SJCRH30 (cell line): Measurements from ENCODE around the gene SFXN4. TPM values are rescaled to one million over a fixed set of nuclear protein-coding genes. Genes with fewer than 3 reads are reported as not detected.
A peak's percentile ranks its signal among the peaks of the same experiment; 100 is the strongest.
"Not testable (repeated sequence)": the region's sequence is repeated elsewhere in the genome, so short reads cannot be mapped to it uniquely, and the experiment has no call there.

Experiments used
- DNase-seq, 2 experiments: peaks; one replicate each; pipeline ENCODE4 v3.0.0-alpha.2; 2015 to 2020
- H3K27ac ChIP-seq: fragments of 250-450 bp; sonication (Bioruptor Pico); 2 replicates; pipeline ENCODE4 v1.5.1; 2020; ENCODE audit warnings: mild to moderate bottlenecking, moderate library complexity
- H3K27me3 ChIP-seq: fragments of 250-450 bp; sonication (Bioruptor Pico); 2 replicates; pipeline ENCODE4 v1.5.1; 2020; ENCODE audit warnings: mild to moderate bottlenecking, moderate library complexity
- H3K36me3 ChIP-seq: fragments of 250-450 bp; sonication (Bioruptor Pico); 2 replicates; pipeline ENCODE4 v1.5.1; 2020; ENCODE audit warnings: mild to moderate bottlenecking, moderate library complexity
- H3K4me1 ChIP-seq: fragments of 250-450 bp; sonication (Bioruptor Pico); 2 replicates; pipeline ENCODE4 v1.5.1; 2020; ENCODE audit warnings: mild to moderate bottlenecking, moderate library complexity
- H3K4me3 ChIP-seq: fragments of 250-450 bp; sonication (Bioruptor Pico); 2 replicates; pipeline ENCODE4 v1.5.1; 2020; ENCODE audit warnings: mild to moderate bottlenecking, moderate library complexity
- H3K9me3 ChIP-seq: fragments of 250-450 bp; sonication (Bioruptor Pico); replicated peaks from 2 replicates; pipeline ENCODE4 v1.5.1; 2020; ENCODE audit warnings: mild to moderate bottlenecking, moderate library complexity
- total RNA-seq: library from RNA; depleted of rRNA; stranded (reverse); fragments of >200 nt; shearing (Covaris generic); gene quantifications from 2 replicates; pipeline ENCODE4 v1.2.3, GENCODE V29; 2014

Gene SFXN4
- total RNA-seq, 1 experiment from 2014 or later: 32.1 TPM

DNA sequence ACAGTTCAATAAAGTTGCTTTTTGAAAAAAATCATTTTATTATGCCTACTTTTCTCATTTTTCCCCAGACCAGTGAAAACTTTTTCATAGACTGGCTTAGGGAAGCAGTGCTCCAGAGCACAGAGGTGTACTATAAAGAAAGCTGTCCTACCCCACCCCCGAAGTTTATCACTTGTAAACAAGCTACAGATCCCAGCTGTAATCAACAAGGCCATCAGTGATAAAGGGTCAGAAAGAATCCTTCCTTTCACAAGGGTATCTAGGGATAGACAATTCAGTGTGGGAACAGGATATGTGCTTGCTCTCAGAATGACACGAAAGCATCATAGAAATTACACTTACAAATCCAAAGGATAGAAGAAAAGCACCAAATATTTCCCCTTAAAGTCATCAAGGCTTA lies 8.6 kb upstream of the SFXN4 start:
- Histone ChIP-seq H3K27ac (no peak overlapping the region), H3K36me3 (peaks cover 66% of the 10 kb centered on the region), H3K4me3 (no peak overlapping the region), H3K4me1 (peaks cover 2% of the 10 kb centered on the region; the same call in 1 of the 2 replicates), H3K27me3 (no peaks in the 10 kb centered on the region), H3K9me3 (no peaks in the 10 kb centered on the region)
- no peak for DNase-seq

- Histone ChIP-seq H3K9me3 (no peaks in the 10 kb centered on the region), H3K36me3 (peaks cover 37% of the 10 kb centered on the region)
- no peak for DNase-seq
These were observed 1.5 kb upstream of the SFXN4 start for GRCh38 chr10:119167041-119167440.

DNA sequence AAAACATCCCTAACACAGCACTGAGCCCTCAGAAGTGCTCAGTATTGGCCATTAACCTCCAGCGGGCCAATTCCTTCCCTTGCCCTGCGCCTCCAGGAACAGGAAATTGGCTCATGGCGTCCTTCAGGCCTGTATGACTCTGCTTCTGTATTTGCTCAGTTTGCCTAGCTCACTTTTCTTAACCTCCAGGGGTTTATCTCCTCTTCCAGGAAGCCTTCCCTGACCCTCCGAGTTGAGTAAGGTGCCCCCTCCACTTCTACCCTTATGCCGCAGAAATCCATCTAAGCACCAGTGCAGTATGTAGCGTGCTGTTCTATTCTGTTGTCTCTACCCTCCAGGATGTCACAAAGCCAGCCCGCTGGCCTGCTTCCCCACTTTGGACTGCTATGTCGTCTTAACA lies 1.1 kb upstream of the SFXN4 start:
- Histone ChIP-seq H3K9me3 (no peaks in the 10 kb centered on the region), H3K4me1 (no peaks in the 10 kb centered on the region), H3K36me3 (peaks cover 33% of the 10 kb centered on the region), H3K27me3 (no peaks in the 10 kb centered on the region), H3K4me3 (no peak overlapping the region), H3K27ac (no peak overlapping the region)
- DNase-seq: no peak

More at GRCh38 chr10:119167041-119167440, 1.5 kb upstream of the SFXN4 start:
- no peak overlapping the region for H3K4me3 ChIP-seq
- H3K4me1 ChIP-seq: no peaks in the 10 kb centered on the region
- H3K27me3 ChIP-seq: no peaks in the 10 kb centered on the region
- H3K27ac ChIP-seq: no peak overlapping the region

DNA sequence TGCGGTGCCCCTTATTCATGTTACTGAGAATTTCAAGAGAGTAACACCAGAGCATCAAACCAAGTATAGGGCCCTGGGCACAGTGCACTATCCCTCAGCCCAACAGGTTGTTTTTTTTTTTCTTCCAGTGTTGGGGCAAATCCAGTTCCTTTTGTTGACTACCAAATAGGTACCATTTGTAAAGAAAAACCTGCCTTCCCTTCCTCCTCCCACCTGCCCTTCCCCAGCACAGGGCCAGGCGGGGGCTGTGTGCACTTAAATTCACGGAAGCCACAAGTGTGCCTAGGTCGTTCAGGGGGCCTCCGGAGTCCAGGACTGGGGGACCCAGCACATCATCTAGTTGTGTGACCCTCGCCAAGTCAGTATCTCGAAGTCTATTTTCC lies 595 bp upstream of the SFXN4 start:
- no peak for DNase-seq
- no peak overlapping the region; the same call in 1 of the 2 replicates for H3K27ac ChIP-seq
- peaks cover 28% of the 10 kb centered on the region for H3K36me3 ChIP-seq

DNA sequence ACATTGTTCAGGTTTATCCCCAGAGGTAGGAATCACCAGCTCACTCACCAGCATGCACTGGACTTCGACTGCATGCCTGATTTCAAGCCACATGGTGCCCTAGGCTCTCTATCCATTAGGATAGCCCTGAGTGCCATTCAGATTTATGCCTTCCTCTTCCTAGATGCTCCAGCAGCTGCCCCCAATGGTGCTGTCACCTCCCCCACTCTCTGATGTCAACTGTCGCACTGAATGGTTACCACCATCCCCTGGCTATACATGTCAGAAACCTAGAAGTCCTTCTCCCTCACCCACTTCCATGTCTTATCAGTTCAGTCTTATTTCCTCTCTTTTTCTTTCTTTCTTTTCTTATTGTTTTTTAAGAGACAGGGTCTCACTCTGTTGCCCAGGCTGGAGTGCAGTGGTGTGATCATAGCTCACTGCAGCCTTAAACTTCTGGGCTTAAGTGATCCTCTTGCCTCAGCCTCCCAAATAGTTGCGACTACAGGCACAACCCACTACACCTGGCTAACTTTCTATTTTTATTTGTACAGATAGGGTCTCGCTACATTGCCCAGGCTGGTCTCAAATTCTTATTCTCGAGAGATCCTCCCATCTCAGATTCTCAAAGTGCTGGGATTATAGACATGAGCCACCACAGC lies 2.9 kb downstream of the SFXN4 start:
- no peak for DNase-seq
- no peaks in the 10 kb centered on the region for H3K9me3 ChIP-seq
- H3K4me1 ChIP-seq: no peaks in the 10 kb centered on the region
- no peak overlapping the region for H3K4me3 ChIP-seq
- no peaks in the 10 kb centered on the region for H3K27me3 ChIP-seq
- H3K36me3 ChIP-seq: peaks cover 15% of the 10 kb centered on the region
- H3K27ac ChIP-seq: no peak overlapping the region

More for the DNA sequence above, 595 bp upstream of the SFXN4 start:
- Histone ChIP-seq H3K4me3 (peak overlapping the region; percentile 92), H3K27me3 (no peaks in the 10 kb centered on the region), H3K4me1 (no peaks in the 10 kb centered on the region), H3K9me3 (no peaks in the 10 kb centered on the region)

DNA sequence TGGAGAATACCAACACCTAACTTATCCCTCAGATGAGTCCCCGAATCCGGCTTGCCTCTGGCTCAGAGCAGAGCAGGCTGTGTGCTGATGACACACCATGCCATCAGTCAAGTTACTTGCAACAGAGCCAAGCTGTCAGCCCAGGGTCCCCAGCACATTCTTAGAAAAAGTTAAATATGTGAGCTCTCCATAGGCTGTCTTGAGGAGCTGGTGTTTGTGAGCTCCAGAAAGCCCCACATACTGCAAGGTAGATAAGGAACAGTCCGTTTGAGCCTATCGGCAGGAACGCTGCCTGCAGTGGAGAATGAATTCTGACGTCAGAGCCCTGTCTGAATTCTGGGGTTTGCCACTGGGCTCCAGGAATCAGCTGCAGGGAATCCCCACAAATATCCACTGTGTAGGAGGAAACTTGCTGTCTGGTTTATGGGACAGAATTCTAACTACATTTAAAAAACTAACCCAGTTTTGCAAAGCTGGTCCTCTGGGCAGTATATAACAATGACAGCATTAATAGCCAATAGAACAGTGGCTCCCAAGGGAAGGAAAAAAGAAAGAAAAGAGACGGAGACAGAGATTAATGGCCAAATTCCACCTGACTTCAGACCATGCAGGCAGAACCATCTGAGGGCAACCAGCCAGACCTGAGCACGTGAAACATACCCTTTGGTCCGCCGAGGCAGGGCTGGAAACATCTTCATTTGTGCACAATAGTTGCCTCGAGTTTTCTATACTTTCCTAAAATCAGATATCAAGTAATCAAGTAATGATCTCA lies 3.6 kb downstream of the SFXN4 start:
- Histone ChIP-seq H3K4me3 (no peak overlapping the region), H3K4me1 (no peaks in the 10 kb centered on the region), H3K9me3 (no peaks in the 10 kb centered on the region), H3K27ac (no peak overlapping the region), H3K36me3 (peaks cover 16% of the 10 kb centered on the region), H3K27me3 (no peaks in the 10 kb centered on the region)
- no peak for DNase-seq

GRCh38 chr10:119159332-119159731 lies 6.2 kb downstream of the SFXN4 start:
- Histone ChIP-seq H3K36me3 (peaks cover 40% of the 10 kb centered on the region), H3K4me1 (no peaks in the 10 kb centered on the region), H3K27ac (no peak overlapping the region), H3K9me3 (no peaks in the 10 kb centered on the region), H3K27me3 (no peaks in the 10 kb centered on the region), H3K4me3 (no peak overlapping the region)
- no peak for DNase-seq

DNA sequence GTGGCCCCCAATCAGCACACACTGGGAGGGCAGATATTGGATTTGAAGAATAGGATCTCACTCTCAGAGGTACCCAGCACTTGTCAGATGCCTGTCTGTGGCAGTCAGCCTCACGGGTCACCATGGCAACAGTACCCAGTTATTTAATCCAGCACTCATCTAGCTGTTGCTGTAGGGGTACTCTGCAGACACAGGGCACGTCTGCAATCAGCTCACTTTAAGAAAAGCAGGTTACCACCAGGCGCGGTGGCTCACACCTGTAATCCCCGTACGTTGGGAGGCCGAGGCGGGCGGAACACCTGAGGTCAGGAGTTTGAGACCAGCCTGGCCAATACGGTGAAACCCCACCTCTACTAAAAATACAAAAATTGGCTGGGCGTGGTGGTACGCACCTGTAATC lies 11.9 kb downstream of the SFXN4 start:
- Histone ChIP-seq H3K27ac (no peak overlapping the region), H3K4me3 (no peak overlapping the region), H3K9me3 (no peaks in the 10 kb centered on the region), H3K4me1 (no peaks in the 10 kb centered on the region), H3K36me3 (peaks cover 50% of the 10 kb centered on the region), H3K27me3 (no peaks in the 10 kb centered on the region)
- DNase-seq: no peak

DNA sequence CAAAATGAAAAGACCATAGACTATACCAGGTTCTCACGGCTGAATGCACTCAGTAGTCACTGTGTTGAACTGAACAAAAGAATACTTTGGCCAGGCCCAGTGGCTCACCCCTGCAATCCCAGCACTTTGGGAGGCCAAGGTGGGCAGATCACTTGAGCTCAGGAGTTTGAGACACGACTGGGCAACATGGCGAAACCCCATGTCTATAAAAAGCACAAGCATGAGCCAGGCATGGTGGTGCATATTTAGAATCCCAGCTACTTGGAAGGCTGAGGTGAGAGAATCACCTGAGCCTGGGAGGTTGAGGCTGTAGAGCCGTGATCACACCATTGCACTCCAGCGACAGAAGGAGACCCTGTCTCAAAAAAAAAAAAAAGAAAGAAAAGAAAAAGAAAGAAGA lies 12.5 kb downstream of the SFXN4 start:
- Histone ChIP-seq H3K4me3 (no peak overlapping the region), H3K36me3 (peaks cover 47% of the 10 kb centered on the region)
- DNase-seq: no peak

GRCh38 chr10:119151601-119152000 lies 13.9 kb downstream of the SFXN4 start:
- H3K27me3 ChIP-seq, H3K9me3 ChIP-seq, DNase-seq, H3K4me3 ChIP-seq, H3K27ac ChIP-seq, H3K4me1 ChIP-seq: not testable (repeated sequence)
- peaks cover 42% of the 10 kb centered on the region for H3K36me3 ChIP-seq

More for the DNA sequence above, 12.5 kb downstream of the SFXN4 start:
- H3K27me3 ChIP-seq: no peaks in the 10 kb centered on the region
- H3K9me3 ChIP-seq: no peaks in the 10 kb centered on the region
- H3K27ac ChIP-seq: no peak overlapping the region
- no peaks in the 10 kb centered on the region for H3K4me1 ChIP-seq

GRCh38 chr10:119149729-119150128 lies 15.8 kb downstream of the SFXN4 start:
- no peaks in the 10 kb centered on the region for H3K27me3 ChIP-seq
- peaks cover 34% of the 10 kb centered on the region for H3K36me3 ChIP-seq
- DNase-seq: peak; percentile 22 to 34
- no peak overlapping the region for H3K4me3 ChIP-seq
- no peak overlapping the region for H3K27ac ChIP-seq
- no peaks in the 10 kb centered on the region for H3K9me3 ChIP-seq
- no peaks in the 10 kb centered on the region for H3K4me1 ChIP-seq

DNA sequence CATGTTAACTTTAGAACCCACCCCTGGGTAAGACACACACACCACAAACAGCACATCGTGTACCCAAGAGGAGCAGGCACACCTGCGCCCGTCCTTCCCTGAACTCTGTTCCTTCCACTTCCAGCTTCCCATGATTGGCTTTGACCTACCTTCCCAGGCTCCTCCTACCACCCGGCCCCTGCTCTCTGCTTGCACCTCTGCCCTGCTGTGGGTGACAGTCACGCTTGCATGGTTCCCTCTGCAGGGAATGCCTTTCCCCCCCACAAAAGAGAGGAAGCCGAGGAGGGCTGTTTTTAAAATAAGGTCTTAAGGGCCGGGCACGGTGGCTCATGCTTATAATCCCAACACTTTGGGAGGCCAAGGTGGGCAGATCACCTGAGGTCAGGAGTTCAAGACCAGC lies 16.4 kb downstream of the SFXN4 start:
- Histone ChIP-seq H3K27ac (no peak overlapping the region), H3K4me3 (no peak overlapping the region), H3K9me3 (no peaks in the 10 kb centered on the region), H3K4me1 (no peaks in the 10 kb centered on the region), H3K27me3 (no peaks in the 10 kb centered on the region), H3K36me3 (peaks cover 28% of the 10 kb centered on the region)
- DNase-seq: no peak

DNA sequence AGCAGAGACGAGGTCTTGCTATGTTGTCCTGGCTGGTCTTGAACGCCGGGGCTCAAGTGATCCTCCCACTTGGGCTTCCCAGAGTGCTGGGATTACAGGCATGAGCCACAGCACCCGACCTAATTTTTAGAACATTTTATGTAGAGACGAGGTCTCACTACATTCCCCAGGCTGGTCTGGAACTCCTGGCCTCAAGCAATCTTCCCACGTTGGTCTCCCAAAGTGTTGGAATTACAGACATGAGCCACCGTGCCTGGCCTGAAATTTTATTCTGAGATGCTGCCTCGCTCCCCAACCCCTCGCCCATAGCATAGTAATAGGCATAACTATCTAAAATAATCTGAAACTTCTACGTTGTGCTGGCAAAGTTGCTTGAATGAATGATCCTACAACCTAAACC lies 21.9 kb downstream of the SFXN4 start:
- Histone ChIP-seq H3K27ac (no peak overlapping the region), H3K4me3 (no peak overlapping the region), H3K36me3 (peaks cover 18% of the 10 kb centered on the region), H3K9me3 (no peaks in the 10 kb centered on the region), H3K27me3 (no peaks in the 10 kb centered on the region), H3K4me1 (no peaks in the 10 kb centered on the region)
- DNase-seq: no peak

GRCh38 chr10:119140603-119141245 lies 24.8 kb downstream of the SFXN4 start:
- Histone ChIP-seq H3K27me3 (no peaks in the 10 kb centered on the region), H3K27ac (no peak overlapping the region), H3K9me3 (no peaks in the 10 kb centered on the region), H3K36me3 (peaks cover 10% of the 10 kb centered on the region), H3K4me3 (no peak overlapping the region), H3K4me1 (no peaks in the 10 kb centered on the region)
- no peak for DNase-seq

DNA sequence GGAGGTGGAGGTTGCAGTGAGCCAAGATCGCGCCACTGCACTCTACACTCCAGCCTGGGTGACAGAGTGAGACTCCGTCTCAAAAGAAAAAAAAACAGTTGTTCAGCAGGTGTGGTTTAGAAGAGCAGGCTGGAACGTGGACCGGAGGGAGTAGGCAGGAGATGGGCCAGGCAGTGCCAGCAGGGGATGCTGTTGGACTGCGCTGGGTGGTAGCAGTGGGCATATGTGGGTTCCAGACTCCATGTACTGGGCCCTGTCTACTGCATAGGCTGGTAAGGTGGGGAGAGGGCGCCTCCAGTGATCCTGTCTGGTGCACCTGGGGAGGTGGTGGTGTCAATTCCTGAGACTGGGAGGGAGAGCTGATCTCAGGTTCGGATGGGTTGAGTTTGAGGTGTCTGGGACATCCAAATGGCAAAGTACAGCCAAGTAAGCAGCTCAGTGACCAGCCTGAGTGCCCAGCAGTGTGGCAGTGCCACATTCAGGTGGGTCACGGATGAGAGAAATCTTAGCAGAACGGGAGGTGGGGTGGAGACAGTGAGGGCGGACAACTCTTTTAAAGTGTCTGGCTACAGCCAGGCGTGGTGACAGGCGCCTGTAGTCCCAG lies 25.9 kb downstream of the SFXN4 start:
- H3K4me1 ChIP-seq: no peaks in the 10 kb centered on the region
- H3K27ac ChIP-seq: no peak overlapping the region
- H3K27me3 ChIP-seq: no peaks in the 10 kb centered on the region
- H3K4me3 ChIP-seq: no peak overlapping the region
- peaks cover 9% of the 10 kb centered on the region for H3K36me3 ChIP-seq
- peak; percentile 28 to 56 for DNase-seq
- no peaks in the 10 kb centered on the region for H3K9me3 ChIP-seq
